RPMI8226 (cell line): ENCODE measurements around the gene EEA1.
"Not testable (repeated sequence)": the region's sequence is repeated elsewhere in the genome, so short reads cannot be mapped to it uniquely, and the experiment has no call there.

Source experiments
- DNase-seq: peaks from one replicate; pipeline ENCODE4 v3.0.0-alpha.2; 2015

EEA1 gene

GRCh38 chr12:92928962-92929915 is at the start of gene EEA1:
TSS of gene EEA1 (minus strand) at chr12:92929295. CDS start at chr12:92929066, 229 bp downstream.
- DNase-seq, result peak; percentile 97

- no peak for DNase-seq
Observed at GRCh38 chr12:92978607-92979006, 49.5 kb upstream of the EEA1 start.

- DNase-seq, result no peak
Observed at GRCh38 chr12:92977326-92977725, 48.2 kb upstream of the EEA1 start.

- no peak for DNase-seq
Observed at GRCh38 chr12:92974759-92975158, 45.7 kb upstream of the EEA1 start.

- no peak for DNase-seq
Observed at GRCh38 chr12:92973614-92974013, 44.5 kb upstream of the EEA1 start.

- no peak for DNase-seq
Observed at GRCh38 chr12:92971859-92972524, 42.9 kb upstream of the EEA1 start.

- no peak for DNase-seq
Observed at GRCh38 chr12:92968176-92968813, 39.2 kb upstream of the EEA1 start.

- DNase-seq, result not testable (repeated sequence)
Observed at GRCh38 chr12:92964378-92964777, 35.3 kb upstream of the EEA1 start.

- no peak for DNase-seq
Observed at GRCh38 chr12:92961949-92962348, 32.9 kb upstream of the EEA1 start.

GRCh38 chr12:92955997-92956663 is 27.0 kb upstream of the EEA1 start:
- no peak for DNase-seq

GRCh38 chr12:92953747-92954146 is 24.7 kb upstream of the EEA1 start:
- no peak for DNase-seq

GRCh38 chr12:92952394-92952793 is 23.3 kb upstream of the EEA1 start:
- no peak for DNase-seq

- no peak for DNase-seq
Observed at GRCh38 chr12:92951006-92951405, 21.9 kb upstream of the EEA1 start.

- no peak for DNase-seq
Observed at GRCh38 chr12:92950011-92950410, 20.9 kb upstream of the EEA1 start.

GRCh38 chr12:92949466-92949865 is 20.4 kb upstream of the EEA1 start:
- DNase-seq, result no peak

- DNase-seq, result no peak
Observed at GRCh38 chr12:92947589-92948215, 18.6 kb upstream of the EEA1 start.

- DNase-seq, result no peak
Observed at GRCh38 chr12:92945659-92946220, 16.6 kb upstream of the EEA1 start.

- peak; percentile 17 for DNase-seq
Observed at GRCh38 chr12:92943482-92944250, 14.6 kb upstream of the EEA1 start.

GRCh38 chr12:92942905-92943304 is 13.8 kb upstream of the EEA1 start:
- DNase-seq, result no peak

- DNase-seq, result no peak
Observed at GRCh38 chr12:92939116-92939515, 10.0 kb upstream of the EEA1 start.

GRCh38 chr12:92938638-92939037 is 9.5 kb upstream of the EEA1 start:
- no peak for DNase-seq
